ENCODE measurements around the gene RUNX3. TPM values are rescaled to one million over a fixed set of nuclear protein-coding genes. Genes with fewer than 3 reads are reported as not detected.

RUNX3 gene
- total RNA-seq, 1 donor from 2014 or later: 0.06 TPM

DNA sequence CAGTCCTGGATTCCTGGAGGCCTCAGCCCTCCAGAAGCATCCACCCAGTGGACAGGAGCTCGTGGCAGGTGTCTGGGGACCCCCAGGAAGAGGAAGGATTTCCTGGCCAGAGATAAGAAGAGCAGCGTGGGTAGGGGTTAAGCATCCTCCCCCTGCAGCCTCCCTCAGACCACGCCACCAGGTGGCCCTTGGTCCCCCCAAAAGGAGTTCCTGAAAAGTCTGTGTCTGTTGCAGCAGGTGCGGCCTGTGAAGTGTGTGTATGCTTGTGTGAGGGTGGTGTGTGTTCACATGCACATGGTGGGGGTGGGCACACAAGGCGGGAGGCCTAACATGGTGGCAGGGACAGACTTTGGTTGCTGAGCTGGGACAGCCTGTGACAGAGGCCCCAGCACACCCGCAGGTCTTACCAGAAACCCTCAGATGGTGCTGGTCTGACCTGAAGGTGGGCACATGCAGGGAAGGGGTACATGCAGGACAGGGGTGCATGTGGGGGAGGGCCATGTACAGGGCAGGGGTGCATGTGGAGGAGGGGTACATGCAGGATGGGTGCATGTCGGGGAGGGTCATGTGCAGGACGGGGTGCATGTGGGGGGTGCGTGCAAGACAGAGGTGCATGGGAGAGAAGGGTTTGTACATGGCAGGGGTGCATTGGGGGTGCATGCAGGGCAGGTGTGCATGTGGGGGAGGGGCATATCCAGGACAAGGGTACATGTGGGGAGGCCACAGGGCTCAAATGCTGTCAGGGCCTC is 18.2 kb upstream of the RUNX3 start:
- no peak for DNase-seq (ENCODE audit: extremely low read depth, low read depth, low spot score)

DNA sequence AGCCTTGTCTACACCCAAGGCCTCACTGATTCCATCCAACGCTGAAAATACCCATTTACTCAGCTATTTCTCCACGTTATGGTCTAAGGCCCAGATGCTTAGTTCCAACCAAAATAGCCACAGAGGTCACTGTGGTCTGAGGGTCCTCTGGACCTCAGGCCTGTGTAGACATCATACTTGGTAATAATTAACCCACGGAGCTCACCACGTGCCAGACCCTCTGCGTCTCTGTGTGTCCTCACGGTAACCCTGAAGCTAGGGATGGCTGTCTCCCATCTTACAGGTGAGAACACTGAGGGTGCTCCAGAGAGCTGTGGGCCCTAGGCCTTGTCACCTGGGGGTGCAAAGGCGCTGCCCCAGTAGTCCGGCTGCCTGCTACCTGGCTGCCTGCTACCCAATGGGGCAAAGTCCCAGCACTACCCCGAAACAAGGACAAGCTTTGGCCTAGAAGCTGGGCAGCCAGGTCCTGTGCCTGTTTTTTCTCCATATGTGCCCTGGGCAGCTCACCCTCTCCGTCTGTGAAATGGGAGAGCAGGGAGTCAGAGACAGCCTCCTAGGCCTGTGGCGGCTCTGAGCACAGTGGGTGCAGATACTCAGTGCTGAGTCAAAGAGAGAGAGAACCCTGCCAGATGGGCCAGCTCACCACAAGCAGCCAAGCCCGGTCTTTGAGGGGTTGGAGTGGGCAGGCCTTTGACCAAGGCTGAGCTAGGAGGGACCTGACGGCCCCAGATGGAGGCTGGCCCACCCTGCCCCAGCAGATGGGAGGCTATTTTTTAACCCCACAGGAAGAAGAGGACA is 17.0 kb upstream of the RUNX3 start:
- DNase-seq (ENCODE audit: extremely low read depth, low read depth, low spot score): no peak

DNA sequence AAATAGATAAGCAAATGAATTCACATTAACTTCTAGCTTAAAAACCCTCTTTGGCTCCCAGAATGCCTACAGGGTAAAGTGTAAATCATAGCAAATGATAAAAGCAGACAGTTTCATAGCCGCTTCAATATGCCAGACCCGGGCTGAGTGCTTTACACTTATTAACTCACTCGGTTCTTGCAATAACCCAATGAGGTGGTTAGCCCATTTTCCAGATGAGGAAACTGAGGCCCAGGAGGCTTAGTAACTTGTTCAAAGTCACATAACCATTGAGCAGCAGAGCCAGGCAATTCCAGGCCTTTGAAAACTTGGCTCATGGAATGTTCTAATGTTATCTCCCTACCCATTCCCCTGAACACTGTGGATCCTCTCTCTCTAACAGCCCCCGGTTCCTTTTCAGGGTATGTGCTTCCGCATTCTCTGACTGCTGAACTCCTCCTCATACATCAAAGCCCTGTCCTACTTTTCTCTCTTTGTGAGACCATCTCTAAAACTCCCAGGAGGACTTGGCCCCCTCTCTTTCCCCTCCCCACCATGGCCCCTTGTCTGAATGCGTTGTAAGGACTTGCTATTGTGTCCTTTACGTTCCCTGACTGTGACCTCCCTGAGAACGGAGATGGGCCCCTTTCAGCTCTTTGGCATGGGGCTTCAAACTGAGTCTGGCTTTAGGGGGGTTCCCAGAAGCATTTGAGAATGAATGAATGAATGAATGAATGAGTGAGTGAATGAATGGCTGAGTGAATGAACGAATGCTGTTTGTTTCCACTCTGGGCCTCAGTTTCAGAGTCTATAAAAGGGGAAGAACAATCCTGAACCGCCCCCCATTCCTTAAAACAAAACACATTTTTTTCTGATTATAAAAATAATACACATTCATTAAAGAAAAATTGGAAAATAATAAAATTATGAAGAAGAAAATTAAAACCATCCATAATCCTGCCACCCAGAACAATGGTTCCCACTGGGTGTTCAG is 15.6 kb upstream of the RUNX3 start:
- no peak for DNase-seq (ENCODE audit: extremely low read depth, low read depth, low spot score)

DNA sequence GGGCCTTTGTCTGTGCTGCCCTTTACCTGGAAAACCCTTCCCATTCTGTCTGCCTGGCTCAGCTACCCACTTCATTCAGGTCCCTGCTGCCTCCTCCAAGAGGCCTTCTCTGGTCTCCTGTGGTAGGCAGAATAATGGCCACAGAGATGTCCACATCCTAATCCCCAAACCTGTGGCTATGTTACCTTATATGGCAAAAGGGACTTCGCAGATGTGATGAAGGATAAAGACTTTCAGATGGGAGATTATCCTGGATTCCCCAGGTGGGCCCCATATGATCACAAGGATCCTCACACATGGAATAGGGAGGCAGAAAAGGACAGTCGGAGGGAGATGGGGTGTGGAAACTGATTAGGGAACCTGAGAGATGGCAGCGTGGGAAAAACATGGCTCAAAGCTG is 14.2 kb upstream of the RUNX3 start:
- no peak for DNase-seq (ENCODE audit: extremely low read depth, low read depth, low spot score)

DNA sequence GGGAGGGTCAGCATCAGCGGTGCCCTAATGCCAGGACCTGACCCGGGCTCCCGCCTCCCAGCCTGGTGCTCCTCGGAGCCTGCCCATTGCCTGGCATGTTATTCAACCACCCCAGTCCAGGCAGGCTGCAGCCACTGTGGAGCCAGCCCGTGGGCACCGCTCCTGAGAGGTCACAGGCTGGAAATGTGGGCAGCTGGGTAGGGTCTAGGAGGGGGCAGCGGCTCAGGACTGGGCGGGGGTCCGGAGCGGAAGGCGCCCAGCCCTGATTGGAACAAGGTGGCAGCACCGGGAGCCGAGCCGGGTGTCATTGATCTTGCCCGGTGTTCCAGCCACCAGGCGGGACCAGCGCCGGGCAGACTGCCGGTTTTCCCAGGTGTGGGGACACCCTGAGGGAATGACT is 12.7 kb upstream of the RUNX3 start:
- no peak for DNase-seq (ENCODE audit: extremely low read depth, low read depth, low spot score)

DNA sequence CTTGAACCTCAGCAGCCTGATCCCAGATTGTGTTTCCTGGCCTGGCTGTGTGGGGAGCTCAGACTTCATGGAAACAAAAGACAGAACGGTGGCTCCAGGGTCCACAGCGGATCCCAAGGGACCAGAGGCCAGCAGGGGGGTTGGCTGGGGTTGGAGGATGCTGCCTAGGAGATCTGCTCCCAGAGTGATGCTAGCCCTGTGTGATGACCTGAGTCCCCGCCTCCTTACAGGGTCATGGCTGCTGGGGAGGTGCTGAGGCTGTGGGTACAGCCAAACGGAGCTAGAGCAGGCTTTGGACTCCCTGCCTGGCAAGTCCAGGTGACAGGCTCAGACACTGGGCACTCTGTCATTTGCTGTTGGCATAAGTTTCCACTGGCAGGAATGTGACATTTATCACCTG is 11.5 kb upstream of the RUNX3 start:
- no peak for DNase-seq (ENCODE audit: extremely low read depth, low read depth, low spot score)

DNA sequence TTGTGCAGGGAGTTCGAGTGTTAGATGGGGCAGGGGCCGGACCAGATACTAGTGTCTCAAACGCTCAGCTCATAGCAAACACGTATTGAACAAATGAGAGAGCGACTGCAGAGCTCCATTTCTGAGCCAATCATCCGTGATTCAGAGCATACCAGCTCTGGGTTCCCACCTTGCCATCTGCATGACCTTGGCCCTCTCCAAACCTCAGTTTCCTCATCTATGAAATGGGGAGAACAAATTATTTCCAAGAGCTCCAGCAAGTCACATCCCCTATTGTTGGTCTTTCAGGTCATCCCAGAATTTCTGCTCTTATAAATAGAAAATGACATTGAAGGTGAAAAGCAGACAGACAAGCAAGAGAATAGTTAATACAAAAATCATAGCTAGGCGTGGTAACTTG is 10.2 kb upstream of the RUNX3 start:
- DNase-seq (ENCODE audit: extremely low read depth, low read depth, low spot score): no peak

DNA sequence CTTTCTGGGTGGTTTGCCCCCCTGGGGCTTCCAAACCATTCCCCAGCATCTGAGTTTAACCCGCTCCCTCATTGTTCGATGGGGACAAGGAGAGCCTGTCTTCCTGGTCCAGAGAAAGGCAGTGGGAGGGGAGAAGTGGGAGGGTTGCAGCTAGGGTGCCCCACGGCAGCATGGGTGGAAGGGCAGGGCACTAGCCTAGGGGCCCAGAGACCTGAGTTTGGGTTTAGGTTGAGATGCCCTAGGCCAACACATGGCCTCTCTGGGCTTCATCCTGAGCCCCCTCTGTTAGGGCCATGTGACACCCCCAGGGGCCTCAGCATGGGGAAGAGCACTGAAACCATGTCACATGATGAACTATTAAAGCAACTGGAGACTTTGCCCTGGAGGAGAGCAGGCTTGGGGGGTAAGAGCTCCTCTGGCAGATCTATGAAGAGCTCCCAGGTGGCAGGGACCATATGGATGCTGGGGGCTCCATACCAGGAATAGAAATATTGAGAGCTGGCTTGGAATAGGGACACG is 9.7 kb upstream of the RUNX3 start:
- DNase-seq (ENCODE audit: extremely low read depth, low read depth, low spot score): no peak

DNA sequence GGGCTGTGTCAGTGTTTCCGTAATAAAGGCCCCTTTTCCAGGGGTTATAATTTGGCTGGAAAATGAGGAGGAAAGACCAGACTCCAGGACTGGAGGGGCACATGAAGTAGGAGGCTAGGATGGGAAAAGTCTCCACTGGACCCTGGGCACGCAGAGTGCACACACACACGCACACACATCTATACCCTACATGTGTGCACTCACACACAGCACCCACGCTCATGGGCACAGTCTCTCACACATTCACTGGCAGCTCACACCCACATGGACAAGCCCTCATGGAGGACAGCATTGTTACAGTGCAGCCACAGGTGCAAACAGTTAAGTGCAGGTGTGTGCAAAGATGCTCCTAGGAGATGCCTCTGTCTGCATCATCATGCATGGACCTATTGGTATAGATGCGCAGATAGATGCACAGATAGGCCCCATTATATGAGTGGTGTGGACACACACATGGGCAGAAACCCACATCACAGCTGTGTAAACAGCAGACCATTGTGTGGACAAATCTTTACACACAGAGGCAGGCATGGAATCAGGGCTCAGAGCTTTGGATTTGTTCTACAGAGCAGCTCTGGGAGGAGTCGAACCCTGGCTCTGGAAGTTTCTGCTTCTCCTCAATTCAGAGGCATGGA is 9.1 kb upstream of the RUNX3 start:
- no peak for DNase-seq (ENCODE audit: extremely low read depth, low read depth, low spot score)

DNA sequence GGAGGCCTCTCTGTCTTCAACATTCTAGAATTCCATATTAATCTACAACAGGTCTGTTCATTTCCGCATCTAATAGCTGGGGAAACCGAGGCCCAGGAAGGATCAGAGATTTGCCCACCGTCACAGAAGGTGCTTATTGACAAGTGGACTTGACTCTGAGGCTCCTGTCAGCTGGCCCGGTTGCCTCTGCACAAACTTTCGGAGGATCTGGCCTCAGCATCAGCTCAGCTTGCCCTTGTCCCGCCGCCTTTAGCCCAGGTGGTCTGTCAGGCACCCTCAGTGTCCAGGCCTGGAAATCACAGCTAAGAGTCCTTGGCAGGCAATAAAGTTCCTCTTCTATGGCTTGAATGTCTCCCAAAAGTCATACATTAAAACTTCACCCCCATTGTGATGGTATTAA is 8.2 kb upstream of the RUNX3 start:
- DNase-seq (ENCODE audit: extremely low read depth, low read depth, low spot score): no peak

DNA sequence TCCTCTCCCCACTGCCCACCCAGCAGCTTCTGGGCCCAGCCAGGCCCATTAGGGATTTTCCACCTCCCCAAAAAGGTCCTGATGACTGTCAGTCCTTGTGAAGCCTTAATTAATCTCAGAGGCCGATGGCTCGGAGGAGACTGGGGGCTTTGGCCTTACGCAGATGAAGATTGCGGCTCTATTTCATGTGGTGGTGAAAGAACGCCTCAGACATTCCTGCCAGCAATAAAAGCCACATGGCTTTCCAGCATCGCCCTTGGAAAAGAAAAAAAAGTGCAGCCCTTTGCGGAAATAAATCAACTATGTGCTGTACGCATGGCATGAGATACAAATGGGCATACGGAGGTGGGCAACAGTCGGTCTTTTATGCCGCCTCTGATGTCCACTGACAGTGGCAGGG is 6.6 kb upstream of the RUNX3 start:
- no peak for DNase-seq (ENCODE audit: extremely low read depth, low read depth, low spot score)

DNA sequence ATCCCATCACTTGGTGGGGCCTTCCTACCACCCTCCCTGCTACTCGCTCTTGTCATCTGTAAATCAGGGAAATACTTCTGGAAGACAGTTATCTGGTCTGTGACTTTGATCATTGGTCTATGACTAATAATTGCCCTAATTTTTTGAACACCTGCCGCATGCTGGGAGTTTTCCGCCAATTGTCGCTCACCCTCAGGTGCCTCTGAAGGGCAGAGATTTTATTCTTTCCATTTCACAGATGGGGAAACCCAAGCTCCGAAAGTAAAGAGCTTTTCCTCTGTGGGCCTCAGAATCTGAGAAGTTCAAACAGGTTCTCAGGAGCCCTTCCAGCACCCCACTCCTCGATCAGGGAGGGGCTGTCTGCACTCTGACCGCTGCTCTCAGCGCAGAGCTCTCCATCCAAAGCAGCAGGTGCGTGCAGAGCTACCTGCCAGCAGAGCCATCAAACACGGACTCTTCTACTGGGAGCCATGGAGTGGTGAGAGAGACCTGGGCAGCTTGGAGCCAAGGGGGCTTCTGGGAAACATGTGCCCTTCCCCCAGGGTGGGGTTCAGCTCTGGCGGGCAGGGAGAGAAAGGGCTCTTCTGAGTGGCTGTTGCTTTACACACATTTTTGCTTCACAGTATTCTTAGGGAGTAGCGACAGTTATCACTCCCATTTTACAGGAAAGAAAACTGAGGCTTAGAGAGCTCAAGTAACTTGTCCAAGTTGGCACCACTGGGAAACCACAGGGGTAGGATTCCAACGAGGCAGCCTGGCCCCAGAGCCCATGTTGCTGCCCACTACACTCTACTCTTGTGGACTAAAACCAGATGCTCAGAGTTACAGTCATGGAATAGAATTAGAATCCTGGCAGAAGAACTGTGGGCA is 5.8 kb upstream of the RUNX3 start:
- no peak for DNase-seq (ENCODE audit: extremely low read depth, low read depth, low spot score)

DNA sequence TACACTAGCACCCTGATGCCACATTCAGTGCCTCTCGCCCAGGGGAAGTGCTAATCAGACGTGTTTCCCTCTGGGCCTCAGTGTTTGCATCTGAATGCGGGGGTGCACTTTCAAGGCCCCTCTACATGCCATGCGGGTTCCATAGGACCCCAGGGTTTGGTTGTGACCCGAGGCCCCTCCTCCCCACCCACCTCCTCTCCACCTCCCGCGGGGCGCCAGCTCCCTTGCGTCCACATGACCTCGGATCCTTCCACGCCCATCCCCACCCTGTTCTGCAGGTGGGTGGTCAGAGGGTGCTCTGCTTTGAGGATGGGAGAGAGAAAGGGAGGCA is 5.1 kb upstream of the RUNX3 start:
- DNase-seq (ENCODE audit: extremely low read depth, low read depth, low spot score): no peak

DNA sequence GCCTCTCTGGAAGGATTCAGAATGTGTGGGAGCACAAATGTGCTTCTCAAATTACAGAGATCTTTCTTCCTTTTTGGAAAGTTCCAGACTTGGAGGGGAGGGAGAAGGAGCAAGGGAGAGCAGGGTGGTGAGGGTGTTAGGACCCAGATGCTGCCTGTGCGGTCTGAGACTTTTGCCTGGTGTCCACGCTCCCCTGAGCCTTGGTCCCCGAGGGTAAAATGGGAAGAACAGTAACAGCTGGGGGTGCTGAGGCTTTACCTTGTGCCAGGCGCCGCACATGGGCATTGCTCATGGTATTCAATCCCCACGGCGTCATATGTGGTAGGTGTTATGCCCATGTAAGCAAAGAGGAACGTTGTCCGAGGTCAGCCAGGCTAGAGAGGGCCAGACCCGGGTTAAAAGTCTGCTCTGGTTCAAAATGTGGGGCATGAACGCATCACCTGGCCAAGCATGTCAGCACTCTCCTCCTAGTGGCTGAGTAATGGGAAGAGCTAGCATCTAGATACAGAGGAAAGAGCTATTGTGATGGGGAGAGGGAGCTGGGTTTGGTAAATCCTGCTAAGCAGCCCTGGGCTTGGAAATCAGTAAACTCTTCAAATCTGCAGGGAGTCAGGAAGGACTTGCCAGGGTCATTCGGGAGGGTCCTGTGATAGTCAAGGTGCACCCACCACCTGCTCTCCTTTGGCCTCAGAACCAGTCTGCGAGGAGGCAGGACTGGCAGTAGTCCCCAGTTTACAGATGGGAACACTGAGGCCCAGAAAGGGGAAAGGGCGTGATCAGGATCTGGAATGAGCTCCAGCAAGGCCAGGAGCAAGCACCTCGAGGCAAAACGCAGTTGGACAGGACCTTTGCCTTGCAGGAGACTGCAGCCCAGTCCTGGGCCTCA is 4.5 kb upstream of the RUNX3 start:
- no peak for DNase-seq (ENCODE audit: extremely low read depth, low read depth, low spot score)

DNA sequence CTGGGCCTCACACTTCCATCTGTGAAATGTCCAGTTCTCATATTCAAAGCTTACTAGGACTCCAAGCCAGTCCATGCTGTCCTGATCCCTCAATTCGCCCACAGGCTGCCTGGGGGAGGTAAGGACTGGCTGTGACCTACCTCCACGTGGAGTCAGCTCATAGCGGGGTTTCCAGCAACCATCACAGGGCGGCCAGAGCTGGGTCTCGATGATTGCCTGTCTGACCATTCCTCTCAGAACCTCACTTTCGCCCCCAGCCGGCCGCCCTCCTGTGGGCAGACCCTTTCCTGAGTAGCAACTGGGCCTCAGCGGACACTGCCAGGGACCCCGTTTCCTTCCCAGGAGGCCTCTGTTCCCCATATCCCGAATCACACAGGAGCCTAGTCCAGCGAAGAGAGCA is 3.4 kb upstream of the RUNX3 start:
- DNase-seq (ENCODE audit: extremely low read depth, low read depth, low spot score): no peak

DNA sequence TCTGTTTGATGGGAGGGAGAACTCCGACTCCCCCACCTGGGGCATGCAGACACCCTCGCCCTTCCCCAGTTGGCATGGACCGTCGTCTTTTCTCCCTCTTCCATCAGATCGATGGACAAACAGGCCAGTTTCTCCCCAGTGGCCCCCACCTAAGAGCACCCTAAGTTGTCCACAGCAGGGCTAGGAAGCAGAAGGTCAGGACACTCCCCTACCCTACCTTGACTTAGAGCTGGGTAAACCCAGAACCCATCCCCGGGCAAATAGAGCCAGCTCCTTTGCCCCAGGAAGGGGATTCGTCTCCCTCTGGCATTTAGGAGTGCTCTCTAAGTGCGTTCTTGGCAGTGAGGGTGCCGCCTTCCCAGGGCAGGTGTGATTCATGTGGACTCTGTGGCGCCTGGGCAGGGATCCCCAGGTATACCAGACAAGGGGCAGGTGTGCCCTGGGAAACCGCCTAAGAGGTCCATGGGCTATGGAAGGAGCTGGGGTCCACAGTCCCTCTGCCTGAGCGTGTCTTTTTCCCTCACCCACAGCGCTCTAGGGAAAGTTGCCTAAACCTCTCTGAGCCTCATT is 2.7 kb upstream of the RUNX3 start:
- DNase-seq (ENCODE audit: extremely low read depth, low read depth, low spot score): no peak

DNA sequence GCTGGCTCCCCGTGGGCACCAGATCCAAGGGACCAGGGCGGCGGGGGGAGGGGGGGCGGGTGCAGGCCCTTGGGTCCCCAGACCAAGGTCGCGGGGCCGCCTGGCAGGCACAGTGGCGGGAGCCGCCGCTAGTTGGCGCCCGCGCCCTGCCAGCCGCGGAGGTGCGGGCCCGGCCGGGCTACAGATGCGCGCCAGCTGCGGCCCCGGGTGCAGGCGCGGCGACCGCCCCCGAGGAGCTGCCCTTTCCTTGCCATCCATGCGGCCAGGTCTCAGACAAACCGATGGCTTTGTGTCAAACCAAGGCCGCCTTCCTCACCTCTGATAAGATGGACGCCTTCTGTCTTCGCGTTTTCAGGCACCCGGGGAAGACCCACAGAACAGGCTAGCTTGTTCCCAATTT is 2.2 kb upstream of the RUNX3 start:
- no peak for DNase-seq (ENCODE audit: extremely low read depth, low read depth, low spot score)

DNA sequence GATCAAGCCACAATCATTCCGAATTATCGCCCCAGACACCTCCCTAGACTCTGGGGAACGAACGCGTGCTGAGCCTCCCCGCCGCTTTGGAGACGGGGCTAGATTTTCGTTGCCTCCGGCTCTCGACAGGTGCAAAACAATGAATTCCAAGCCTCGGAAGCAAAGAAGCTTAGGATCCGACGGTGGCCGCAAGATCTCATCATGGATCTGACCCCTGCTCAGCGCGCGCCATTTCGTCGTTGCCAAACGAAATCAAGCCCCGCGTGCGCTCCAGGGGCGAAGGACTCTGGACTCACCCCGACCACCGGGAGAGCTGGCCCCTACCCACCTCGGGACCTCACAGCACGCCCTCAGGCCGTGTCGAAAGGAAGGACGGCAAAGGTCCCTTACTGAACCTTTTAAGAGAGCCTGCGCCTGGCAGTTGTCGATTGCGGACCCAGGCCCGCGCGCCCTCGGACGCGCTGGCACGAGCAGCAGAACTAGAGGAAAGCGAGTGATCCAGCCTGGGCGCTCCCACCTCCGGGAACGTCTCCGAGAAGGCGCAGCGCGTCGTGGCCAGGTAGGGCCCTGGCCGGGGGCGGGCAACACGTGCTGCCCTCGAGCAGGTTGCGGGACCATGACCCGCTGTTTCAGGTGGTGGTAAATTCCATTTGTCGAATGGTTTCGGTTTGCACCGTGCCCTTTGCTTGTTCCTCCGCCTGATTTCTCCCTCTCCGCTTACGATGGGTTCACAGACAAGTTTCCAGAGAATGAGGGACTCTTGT is 1.6 kb upstream of the RUNX3 start:
- DNase-seq (ENCODE audit: extremely low read depth, low read depth, low spot score): no peak
